Heart right ventricle (tissue), 16 donors: ENCODE measurements around the gene AKAP5. TPM values are rescaled to one million over a fixed set of nuclear protein-coding genes. Genes with fewer than 3 reads are reported as not detected.

Source experiments
- ATAC-seq, 8 donors: fragments of 200-7000 bp; cut with Tn5 transposase; one replicate each; pipeline ENCODE4 v1.9.1; 2020; ENCODE audit warnings: mild to moderate bottlenecking in 8 of 8, moderate library complexity in 8 of 8, moderate number of reproducible peaks in 1 of 8
- DNase-seq, 2 donors: peaks; one replicate each; pipeline ENCODE4 v3.0.0-alpha.2; 2020
- H3K27ac ChIP-seq, 10 donors: fragments of 200-600 bp; sonication (generic) in 2 of 10; one replicate each; pipeline versions ENCODE4 v1.5.0 to v1.8.0; 2020 to 2022; ENCODE audit warnings: mild to moderate bottlenecking in 3 of 10
- H3K27me3 ChIP-seq, 7 donors: fragments of 200-600 bp; one replicate each; pipeline ENCODE4 v1.8.0; 2021 to 2022; ENCODE audit warnings: mild to moderate bottlenecking in 2 of 7
- H3K36me3 ChIP-seq, 9 donors: fragments of 200-600 bp; sonication (generic) in 1 of 9; one replicate each; pipeline versions ENCODE4 v1.5.0 to v1.8.0; 2020 to 2022; ENCODE audit warnings: mild to moderate bottlenecking in 2 of 9
- H3K4me1 ChIP-seq, 9 donors: fragments of 200-600 bp; sonication (generic) in 1 of 9; one replicate each; pipeline versions ENCODE4 v1.5.0 to v1.8.0; 2020 to 2022; ENCODE audit warnings: mild to moderate bottlenecking in 4 of 9
- H3K4me3 ChIP-seq, 10 donors: fragments of 200-600 bp; sonication (generic) in 2 of 10; one replicate each; pipeline versions ENCODE4 v1.5.0 to v1.8.0; 2020 to 2022; ENCODE audit warnings: mild to moderate bottlenecking in 7 of 10, moderate library complexity in 2 of 10
- H3K9me3 ChIP-seq, 11 donors: fragments of 200-600 bp in 10 of 11; sonication (generic) in 2 of 11; one replicate each; pipeline versions ENCODE4 v1.5.0 to v1.8.0; 2013 to 2022; ENCODE audit warnings: mild to moderate bottlenecking in 2 of 11, control low read depth in 1 of 11, moderate library complexity in 1 of 11
- WGBS, 2 donors: extraction: QIAGEN DNeasy Blood & Tissue Kit; methylation state at CpG; one replicate each; pipeline ENCODE4 v1.1.7; 2013; ENCODE audit warnings: inconsistent platforms in 1 of 2; 5-methylcytosine and 5-hydroxymethylcytosine counted together
- intact Hi-C, 10 donors: fragments of 100-400 bp; cut with DNase I; formaldehyde crosslinking; loops; one replicate each; pipeline versions ENCODE4 v1.11.1 to v1.14.2; 2022
- polyA plus RNA-seq, 2 donors: library from polyadenylated mRNA; stranded (reverse); fragments of 200-250 nt; gene quantifications; one replicate each; pipeline ENCODE4 v1.2.3, GENCODE V29; 2013
- total RNA-seq, 10 donors: library from RNA; stranded (reverse); fragmentation: NEBNext Ultra II Directional in 3 of 10; extraction: Animal tissue kit (Norgen Biotek cat#: 25700) in 3 of 10; gene quantifications; one replicate each; pipeline versions ENCODE4 v1.2.1 to v1.2.4, GENCODE V29; 2021 to 2023
- TF ChIP-seq, protein P1 (sequence below), 9 donors: fragments of 200-600 bp; sonication (generic) in 2 of 9; IDR thresholded peaks; one replicate each; pipeline versions ENCODE4 v1.5.0 to v1.8.0; 2021 to 2022; ENCODE audit warnings: antibody characterized with exemption in 9 of 9, mild to moderate bottlenecking in 5 of 9, moderate library complexity in 1 of 9
- donor health status: Arrhythmogenic right ventricular cardiomyopathy.
- donor health status: ischemic (EF 13 %, LVEDD 7.1; RV severe dilation, severe dysfunction).
- donor health status: healthy with polysubstance abuse.
- donor health status: DM: no; HTN: yes; CAD: no.
- donor health status: DM: no; HTN: no; CAD: no.
- donor health status: ischemic (EF 25% LVEDD 6.9; RV normal size, moderate dysfunction).
- donor health status: ischemic (EF 25% LVEDD 5.7; RV mildly dilated, moderate dysfunction).
- donor health status: healthy.
- donor health status: DM: yes; HTN: yes; CAD: no.
- donor health status: Ischemic cardiomyopathy.
- donor health status: ischemic (EF 35%, LVEDD 5.7; RV mildly dilated, moderate dysfunction).
- donor health status: nonischemic (EF 11% LVEDD 7.7; RV severe dilation, severe dysfunction).
- donor health status: DM: yes; HTN: yes; CAD: no.
- donor health status: PGD.
- donor health status: ischemic (EF 29% LVEDD 5.4; RV normal size, mild dysfunction).
- donor health status: nonischemic (EF 23%, LVEDD 6.1; RV moderate dilation, normal function).

AKAP5 gene
- total and polyA plus RNA-seq, 12 donors: 0.07 to 0.51 (median 0.17) TPM

GRCh38 chr14:64419003-64419402, 46.3 kb upstream of the AKAP5 start:
- Histone ChIP-seq H3K4me3 (no peak overlapping the region), H3K9me3 (no peaks in the 10 kb centered on the region), H3K27me3 (no peaks in the 10 kb centered on the region), H3K36me3 (peaks cover 0 to 94% (median 27%) of the 10 kb centered on the region in 9 donors), H3K27ac (no peak overlapping the region), H3K4me1 (peaks cover 0 to 11% (median 0%) of the 10 kb centered on the region in 9 donors)
- 82 to 85% methylated on average over 7 of the region's 7 CpGs for WGBS, 2 donors
- intact Hi-C loops: no loop called here
- no peak for ATAC-seq
- TF ChIP-seq, protein P1, sequence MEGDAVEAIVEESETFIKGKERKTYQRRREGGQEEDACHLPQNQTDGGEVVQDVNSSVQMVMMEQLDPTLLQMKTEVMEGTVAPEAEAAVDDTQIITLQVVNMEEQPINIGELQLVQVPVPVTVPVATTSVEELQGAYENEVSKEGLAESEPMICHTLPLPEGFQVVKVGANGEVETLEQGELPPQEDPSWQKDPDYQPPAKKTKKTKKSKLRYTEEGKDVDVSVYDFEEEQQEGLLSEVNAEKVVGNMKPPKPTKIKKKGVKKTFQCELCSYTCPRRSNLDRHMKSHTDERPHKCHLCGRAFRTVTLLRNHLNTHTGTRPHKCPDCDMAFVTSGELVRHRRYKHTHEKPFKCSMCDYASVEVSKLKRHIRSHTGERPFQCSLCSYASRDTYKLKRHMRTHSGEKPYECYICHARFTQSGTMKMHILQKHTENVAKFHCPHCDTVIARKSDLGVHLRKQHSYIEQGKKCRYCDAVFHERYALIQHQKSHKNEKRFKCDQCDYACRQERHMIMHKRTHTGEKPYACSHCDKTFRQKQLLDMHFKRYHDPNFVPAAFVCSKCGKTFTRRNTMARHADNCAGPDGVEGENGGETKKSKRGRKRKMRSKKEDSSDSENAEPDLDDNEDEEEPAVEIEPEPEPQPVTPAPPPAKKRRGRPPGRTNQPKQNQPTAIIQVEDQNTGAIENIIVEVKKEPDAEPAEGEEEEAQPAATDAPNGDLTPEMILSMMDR (IDR thresholded peaks at IDR 0.05): no peak
- DNase-seq: no peak

DNA sequence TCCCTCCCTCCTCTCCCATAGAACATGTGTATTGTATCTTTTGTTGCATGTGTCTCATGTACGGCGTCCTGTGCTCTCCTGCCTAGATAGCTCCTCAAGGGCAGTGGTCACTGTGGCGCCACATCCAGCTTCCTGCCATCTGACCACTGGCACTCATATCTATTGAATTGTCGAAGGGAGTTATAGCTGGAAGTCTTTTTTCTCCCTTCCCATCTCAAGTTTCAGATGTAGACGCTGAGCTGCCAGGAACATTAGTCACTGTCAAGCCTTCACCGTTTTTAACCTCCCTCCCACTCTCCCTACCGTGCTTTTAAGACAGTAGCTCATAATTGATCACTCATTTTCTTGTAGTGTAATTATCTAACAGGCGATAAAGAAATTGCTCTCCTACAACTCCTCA, 44.1 kb upstream of the AKAP5 start:
- Histone ChIP-seq H3K4me1 (peaks cover 0 to 11% (median 0%) of the 10 kb centered on the region in 9 donors), H3K4me3 (no peak overlapping the region), H3K36me3 (peaks cover 0 to 100% (median 34%) of the 10 kb centered on the region in 9 donors), H3K9me3 (no peaks in the 10 kb centered on the region), H3K27me3 (no peaks in the 10 kb centered on the region), H3K27ac (no peak overlapping the region)
- 69 to 73% methylated on average over 8 of the region's 8 CpGs for WGBS, 2 donors
- intact Hi-C loops: no loop called here
- DNase-seq (no peak), ATAC-seq (no peak)
- TF ChIP-seq, protein P1 (IDR thresholded peaks at IDR 0.05): no peak

DNA sequence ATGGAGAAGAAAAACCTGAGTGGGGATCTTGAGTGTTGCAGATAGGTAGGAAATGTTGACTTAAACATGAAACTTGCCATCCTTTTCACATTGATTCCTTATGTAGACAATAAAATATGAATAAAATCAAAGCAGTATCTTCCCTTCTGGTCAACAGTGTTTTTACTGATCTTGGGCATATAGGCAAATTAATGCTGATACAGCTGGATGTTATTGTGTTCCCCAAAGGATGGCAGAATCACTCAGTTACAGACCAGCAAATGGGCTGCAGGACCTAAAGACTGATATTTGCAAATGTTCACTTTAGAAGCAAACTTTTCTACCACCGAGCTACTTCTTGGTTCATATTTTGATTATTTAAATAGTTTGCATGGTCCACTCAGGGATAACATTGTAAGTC, 43.3 kb upstream of the AKAP5 start:
- Histone ChIP-seq H3K9me3 (no peaks in the 10 kb centered on the region), H3K36me3 (peaks cover 0 to 100% (median 35%) of the 10 kb centered on the region in 9 donors), H3K4me3 (no peak overlapping the region), H3K27me3 (no peaks in the 10 kb centered on the region), H3K27ac (no peak overlapping the region), H3K4me1 (peaks cover 0 to 8% (median 0%) of the 10 kb centered on the region in 9 donors)
- TF ChIP-seq, protein P1 (IDR thresholded peaks at IDR 0.05): no peak
- DNase-seq (no peak), ATAC-seq (no peak)
- 96 to 100% methylated on average over 1 of the region's 1 CpG for WGBS, 2 donors
- intact Hi-C loops: no loop called here

DNA sequence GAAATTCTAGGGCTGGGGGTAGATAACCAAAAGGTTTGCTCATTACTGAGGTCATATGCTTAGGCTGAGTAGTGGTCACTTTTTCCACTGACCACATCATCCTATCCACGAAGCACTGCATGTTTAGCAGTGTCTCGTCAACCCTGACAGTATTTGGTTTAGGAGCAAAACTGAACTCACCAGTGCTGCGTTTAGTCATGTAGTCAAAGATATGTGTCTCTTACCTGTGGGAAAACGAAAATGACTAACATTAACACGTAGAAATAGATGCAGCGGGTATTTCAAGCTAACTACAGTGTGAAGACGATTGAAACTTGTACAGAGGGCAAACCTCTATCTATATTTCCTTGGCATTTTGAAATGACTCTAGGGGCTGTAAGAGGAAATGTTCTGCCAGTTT, 42.5 kb upstream of the AKAP5 start:
- TF ChIP-seq, protein P1 (IDR thresholded peaks at IDR 0.05): no peak
- Histone ChIP-seq H3K36me3 (peaks cover 0 to 100% (median 35%) of the 10 kb centered on the region in 9 donors), H3K27ac (no peak overlapping the region), H3K4me1 (peaks cover 0 to under 1% (median 0%) of the 10 kb centered on the region in 9 donors), H3K4me3 (no peak overlapping the region), H3K9me3 (no peaks in the 10 kb centered on the region), H3K27me3 (no peaks in the 10 kb centered on the region)
- ATAC-seq: no peak
- WGBS, 2 donors: 88 to 90% methylated on average over 7 of the region's 7 CpGs
- no peak for DNase-seq
- intact Hi-C loops: no loop called here
